ENCODE results near the gene RIMBP2. TPM values are rescaled to one million over a fixed set of nuclear protein-coding genes. Genes with fewer than 3 reads are reported as not detected.

The RIMBP2 gene
- total RNA-seq, 1 experiment from 2014 or later: 0.95 TPM

DNA sequence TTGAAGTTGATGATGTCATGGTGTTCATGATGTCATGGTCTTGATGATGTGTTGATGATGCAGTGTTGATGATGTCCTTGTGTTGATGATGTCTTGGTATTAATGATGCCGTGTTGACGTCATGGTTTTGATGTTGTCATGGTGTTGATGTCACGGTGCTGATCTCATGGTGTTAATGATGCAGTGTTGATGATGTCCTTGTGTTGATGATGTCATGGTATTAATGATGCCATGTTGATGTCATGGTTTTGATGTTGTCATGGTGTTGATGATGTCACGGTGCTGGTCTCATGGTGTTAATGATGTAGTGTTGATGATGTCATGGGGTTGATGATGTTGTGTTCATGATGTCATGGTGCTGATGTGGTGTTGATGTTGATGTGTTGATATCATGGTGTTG, 48.0 kb upstream of the RIMBP2 start:
- no peaks in the 10 kb centered on the region for H3K4me1 ChIP-seq (ENCODE audit: insufficient read depth, low read length, poor library complexity, severe bottlenecking)
- TF ChIP-seq CTCF (conservative IDR thresholded peaks at IDR 0.05; ENCODE audit: low read depth, low read length) (no peak), EZH2 (IDR thresholded peaks at IDR 0.05; ENCODE audit: borderline replicate concordance, low read depth, low read length, poor library complexity, severe bottlenecking) (no peak)
- no peaks in the 10 kb centered on the region for H3K36me3 ChIP-seq (ENCODE audit: insufficient read depth, low read length, poor library complexity, severe bottlenecking)
- H3K27me3 ChIP-seq (replicated peaks; ENCODE audit: insufficient read depth, low read depth, low read length, poor library complexity): no peaks in the 10 kb centered on the region
- peak; percentile 28 for DNase-seq (ENCODE audit: low spot score)
- intact Hi-C loops (cut with micrococcal nuclease; ENCODE audit: unreplicated experiment): no loop called here
- no peak overlapping the region for H3K4me3 ChIP-seq (ENCODE audit: low read depth, low read length, poor library complexity, severe bottlenecking)
- POLR2A ChIA-PET (ENCODE audit: low non-redundant PET): no interaction called here
- no peak overlapping the region for H3K27ac ChIP-seq (ENCODE audit: low read depth, low read length, poor library complexity, severe bottlenecking)
- CTCF ChIA-PET: no interaction called here
- no TSS peak for BruUV-seq (replicated peaks)
- no peaks in the 10 kb centered on the region for H3K9me3 ChIP-seq (ENCODE audit: low read depth, low read length, poor library complexity, severe bottlenecking)

DNA sequence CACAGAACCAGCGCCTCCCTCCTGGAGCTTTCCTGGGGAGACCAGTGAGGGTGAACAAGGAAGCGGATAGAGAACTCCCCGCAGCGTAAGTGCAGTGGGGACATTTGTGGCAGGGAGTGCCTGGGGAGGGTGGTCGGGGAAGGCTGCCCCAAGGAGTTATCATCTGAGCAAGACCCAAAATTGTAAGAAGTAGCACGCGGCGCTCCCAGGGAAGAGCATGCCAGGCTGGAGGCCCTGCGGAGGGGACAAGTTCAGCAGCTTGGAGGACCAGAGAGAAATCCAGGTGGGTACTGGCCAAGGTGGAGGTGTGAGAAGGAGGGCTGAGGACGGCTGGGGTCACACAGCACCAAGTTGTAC, 46.2 kb upstream of the RIMBP2 start:
- no TSS peak for BruUV-seq (replicated peaks)
- no peak overlapping the region for H3K27ac ChIP-seq (ENCODE audit: low read depth, low read length, poor library complexity, severe bottlenecking)

DNA sequence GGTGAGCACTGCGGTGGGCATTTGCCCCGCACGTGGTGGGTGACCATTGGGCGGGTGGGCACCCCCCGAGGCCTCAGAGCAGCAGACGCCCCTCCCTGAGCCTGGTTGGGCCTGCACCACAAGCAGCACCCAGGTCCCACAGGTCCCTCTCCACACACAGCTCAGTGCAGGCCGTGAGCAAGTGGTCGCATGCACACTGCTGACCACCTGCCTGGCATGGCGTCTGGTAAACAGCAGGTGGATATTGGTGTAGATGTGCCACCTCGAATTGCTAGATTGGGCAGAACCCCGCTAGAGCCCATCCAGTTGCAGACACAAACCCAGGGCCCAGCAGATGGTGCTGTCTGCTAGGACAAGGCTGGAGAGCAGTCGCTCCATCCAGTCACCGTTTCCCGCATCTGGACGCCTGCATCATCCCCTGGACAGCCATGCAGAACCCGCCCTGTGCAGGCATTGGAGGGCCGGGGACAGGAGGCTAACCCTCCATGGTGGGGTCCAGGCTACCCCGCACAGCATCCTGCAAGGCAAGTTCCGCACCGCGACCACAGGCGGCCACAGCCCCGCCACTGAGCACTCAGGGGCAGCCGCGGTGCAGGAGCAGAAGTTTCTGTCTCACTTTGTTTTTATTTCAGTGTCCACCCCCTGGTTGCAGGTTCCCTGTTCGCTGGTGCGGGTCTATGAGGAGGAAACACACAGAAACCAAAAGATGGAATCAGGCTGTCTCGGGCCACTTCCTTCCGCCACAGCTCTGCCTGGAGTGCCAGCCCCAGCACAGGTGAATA, 45.6 kb upstream of the RIMBP2 start:
- H3K27me3 ChIP-seq (replicated peaks; ENCODE audit: insufficient read depth, low read depth, low read length, poor library complexity): no peaks in the 10 kb centered on the region
- no peaks in the 10 kb centered on the region for H3K4me1 ChIP-seq (ENCODE audit: insufficient read depth, low read length, poor library complexity, severe bottlenecking)
- intact Hi-C loops (cut with micrococcal nuclease; ENCODE audit: unreplicated experiment): no loop called here
- BruUV-seq (replicated peaks): no TSS peak
- ChIA-PET POLR2A (ENCODE audit: low non-redundant PET) (no interaction called here), CTCF (no interaction called here)
- no peak overlapping the region for H3K4me3 ChIP-seq (ENCODE audit: low read depth, low read length, poor library complexity, severe bottlenecking)
- no peaks in the 10 kb centered on the region for H3K9me3 ChIP-seq (ENCODE audit: low read depth, low read length, poor library complexity, severe bottlenecking)
- DNase-seq (ENCODE audit: low spot score): peak; percentile 43
- H3K27ac ChIP-seq (ENCODE audit: low read depth, low read length, poor library complexity, severe bottlenecking): no peak overlapping the region
- no peaks in the 10 kb centered on the region for H3K36me3 ChIP-seq (ENCODE audit: insufficient read depth, low read length, poor library complexity, severe bottlenecking)
- TF ChIP-seq CTCF (conservative IDR thresholded peaks at IDR 0.05; ENCODE audit: low read depth, low read length) (peak; percentile 55; the same call in 1 of the 2 replicates), EZH2 (IDR thresholded peaks at IDR 0.05; ENCODE audit: borderline replicate concordance, low read depth, low read length, poor library complexity, severe bottlenecking) (no peak)

More for the DNA sequence above, 46.2 kb upstream of the RIMBP2 start:
- Histone ChIP-seq H3K4me3 (ENCODE audit: low read depth, low read length, poor library complexity, severe bottlenecking) (no peak overlapping the region), H3K27me3 (replicated peaks; ENCODE audit: insufficient read depth, low read depth, low read length, poor library complexity) (no peaks in the 10 kb centered on the region), H3K4me1 (ENCODE audit: insufficient read depth, low read length, poor library complexity, severe bottlenecking) (no peaks in the 10 kb centered on the region), H3K36me3 (ENCODE audit: insufficient read depth, low read length, poor library complexity, severe bottlenecking) (no peaks in the 10 kb centered on the region), H3K9me3 (ENCODE audit: low read depth, low read length, poor library complexity, severe bottlenecking) (no peaks in the 10 kb centered on the region)
- no peak for TF ChIP-seq EZH2 (IDR thresholded peaks at IDR 0.05; ENCODE audit: borderline replicate concordance, low read depth, low read length, poor library complexity, severe bottlenecking)
- TF ChIP-seq CTCF (conservative IDR thresholded peaks at IDR 0.05; ENCODE audit: low read depth, low read length): no peak
- CTCF ChIA-PET: no interaction called here
- no peak for DNase-seq (ENCODE audit: low spot score)
- intact Hi-C loops (cut with micrococcal nuclease; ENCODE audit: unreplicated experiment): no loop called here
- POLR2A ChIA-PET (ENCODE audit: low non-redundant PET): no interaction called here
